HEK293 (cell line): ENCODE results near the gene POLR3A.

Source experiments
- BCL11B ChIP-seq: fragments of 450-650 bp; formaldehyde crosslinking; IDR thresholded peaks from 2 replicates; pipeline ENCODE4 v1.5.1; 2016; ENCODE audit warnings: low read depth, missing biosample characterization, missing genetic modification characterization
- MZF1 ChIP-seq: fragments of 450-650 bp; formaldehyde crosslinking; IDR thresholded peaks from 2 replicates; pipeline ENCODE4 v1.5.1; 2017; ENCODE audit warnings: missing biosample characterization, missing genetic modification characterization, borderline replicate concordance
- OSR2 ChIP-seq: fragments of 450-650 bp; formaldehyde crosslinking; IDR thresholded peaks from 2 replicates; pipeline ENCODE4 v1.5.1; 2016; ENCODE audit warnings: missing biosample characterization, missing genetic modification characterization
- PATZ1 ChIP-seq: fragments of 450-650 bp; formaldehyde crosslinking; IDR thresholded peaks from 2 replicates; pipeline ENCODE4 v1.5.1; 2016; ENCODE audit warnings: missing biosample characterization, missing genetic modification characterization
- SALL2 ChIP-seq: fragments of 450-650 bp; formaldehyde crosslinking; IDR thresholded peaks from 2 replicates; pipeline ENCODE4 v1.5.0; 2017; ENCODE audit warnings: missing biosample characterization, mild to moderate bottlenecking, missing genetic modification characterization, borderline replicate concordance
- YY2 ChIP-seq: fragments of 450-650 bp; formaldehyde crosslinking; IDR thresholded peaks from 2 replicates; pipeline ENCODE4 v1.5.1; 2016; ENCODE audit warnings: missing biosample characterization, missing genetic modification characterization
- ZNF146 ChIP-seq: fragments of 450-650 bp; formaldehyde crosslinking; IDR thresholded peaks from 2 replicates; pipeline ENCODE4 v1.5.1; 2016; ENCODE audit warnings: missing biosample characterization, missing genetic modification characterization
- ZNF157 ChIP-seq: fragments of 450-650 bp; formaldehyde crosslinking; IDR thresholded peaks from 2 replicates; pipeline ENCODE4 v1.5.1; 2016; ENCODE audit warnings: missing biosample characterization, missing genetic modification characterization
- ZNF2 ChIP-seq: fragments of 450-650 bp; formaldehyde crosslinking; IDR thresholded peaks from 2 replicates; pipeline ENCODE4 v1.5.1; 2016; ENCODE audit warnings: missing biosample characterization, missing genetic modification characterization
- ZNF202 ChIP-seq: fragments of 450-650 bp; formaldehyde crosslinking; IDR thresholded peaks from 2 replicates; pipeline ENCODE4 v1.5.1; 2016; ENCODE audit warnings: missing biosample characterization, missing genetic modification characterization, borderline replicate concordance
- ZNF24 ChIP-seq: fragments of 450-650 bp; formaldehyde crosslinking; IDR thresholded peaks from 2 replicates; pipeline ENCODE4 v1.5.1; 2016; ENCODE audit warnings: missing biosample characterization, missing genetic modification characterization
- ZNF274 ChIP-seq, 2 experiments: fragments of 200-500 bp in 1 of 2; fragments of 450-650 bp in 1 of 2; sonication (Bioruptor generic) in 1 of 2; formaldehyde crosslinking in 1 of 2; IDR thresholded peaks; 2 replicates each; pipeline versions ENCODE4 v1.5.1 to v1.6.1; 2014 to 2016; ENCODE audit warnings: borderline replicate concordance in 1 of 2, inconsistent platforms in 1 of 2, low read length in 1 of 2, missing biosample characterization in 1 of 2, missing genetic modification characterization in 1 of 2
- ZNF292 ChIP-seq: fragments of 450-650 bp; formaldehyde crosslinking; IDR thresholded peaks from 2 replicates; pipeline ENCODE4 v1.5.1; 2016; ENCODE audit warnings: low read depth, missing biosample characterization, missing genetic modification characterization, borderline replicate concordance
- ZNF302 ChIP-seq: fragments of 450-650 bp; formaldehyde crosslinking; IDR thresholded peaks from 2 replicates; pipeline ENCODE4 v1.5.1; 2016; ENCODE audit warnings: missing biosample characterization, missing genetic modification characterization, low read depth
- ZNF311 ChIP-seq: fragments of 450-650 bp; formaldehyde crosslinking; IDR thresholded peaks from 2 replicates; pipeline ENCODE4 v1.5.1; 2017; ENCODE audit warnings: missing biosample characterization, missing genetic modification characterization, borderline replicate concordance
- ZNF324 ChIP-seq: fragments of 450-650 bp; formaldehyde crosslinking; IDR thresholded peaks from 2 replicates; pipeline ENCODE4 v1.5.1; 2016; ENCODE audit warnings: missing biosample characterization, missing genetic modification characterization
- ZNF548 ChIP-seq: fragments of 450-650 bp; formaldehyde crosslinking; IDR thresholded peaks from 2 replicates; pipeline ENCODE4 v1.5.1; 2016; ENCODE audit warnings: missing biosample characterization, missing genetic modification characterization
- ZNF561 ChIP-seq: fragments of 450-650 bp; IDR thresholded peaks from 2 replicates; pipeline ENCODE4 v1.5.1; 2018; ENCODE audit warnings: missing biosample characterization, missing genetic modification characterization, borderline replicate concordance
- TF ChIP-seq, protein P1 (sequence below): fragments of 450-650 bp; formaldehyde crosslinking; IDR thresholded peaks from 2 replicates; pipeline ENCODE4 v1.5.1; 2016; ENCODE audit warnings: missing biosample characterization, missing genetic modification characterization
- TF ChIP-seq, protein P2 (sequence below): fragments of 450-650 bp; formaldehyde crosslinking; IDR thresholded peaks from 2 replicates; pipeline ENCODE4 v1.5.0; 2017; ENCODE audit warnings: missing biosample characterization, missing genetic modification characterization, borderline replicate concordance
- TF ChIP-seq, protein P3 (sequence below): fragments of 450-650 bp; formaldehyde crosslinking; IDR thresholded peaks from 2 replicates; pipeline ENCODE4 v1.5.1; 2016; ENCODE audit warnings: missing biosample characterization, missing genetic modification characterization
- TF ChIP-seq, protein P4 (sequence below): fragments of 450-650 bp; formaldehyde crosslinking; IDR thresholded peaks from 2 replicates; pipeline ENCODE4 v1.5.1; 2017; ENCODE audit warnings: missing biosample characterization, missing genetic modification characterization
- TF ChIP-seq, protein P5 (sequence below): fragments of 450-650 bp; formaldehyde crosslinking; IDR thresholded peaks from 2 replicates; pipeline ENCODE4 v1.5.1; 2016; ENCODE audit warnings: missing biosample characterization, missing genetic modification characterization
- TF ChIP-seq, protein P6 (sequence below): fragments of 450-650 bp; formaldehyde crosslinking; IDR thresholded peaks from 2 replicates; pipeline ENCODE4 v1.5.1; 2016; ENCODE audit warnings: missing biosample characterization, missing genetic modification characterization

Gene POLR3A

DNA sequence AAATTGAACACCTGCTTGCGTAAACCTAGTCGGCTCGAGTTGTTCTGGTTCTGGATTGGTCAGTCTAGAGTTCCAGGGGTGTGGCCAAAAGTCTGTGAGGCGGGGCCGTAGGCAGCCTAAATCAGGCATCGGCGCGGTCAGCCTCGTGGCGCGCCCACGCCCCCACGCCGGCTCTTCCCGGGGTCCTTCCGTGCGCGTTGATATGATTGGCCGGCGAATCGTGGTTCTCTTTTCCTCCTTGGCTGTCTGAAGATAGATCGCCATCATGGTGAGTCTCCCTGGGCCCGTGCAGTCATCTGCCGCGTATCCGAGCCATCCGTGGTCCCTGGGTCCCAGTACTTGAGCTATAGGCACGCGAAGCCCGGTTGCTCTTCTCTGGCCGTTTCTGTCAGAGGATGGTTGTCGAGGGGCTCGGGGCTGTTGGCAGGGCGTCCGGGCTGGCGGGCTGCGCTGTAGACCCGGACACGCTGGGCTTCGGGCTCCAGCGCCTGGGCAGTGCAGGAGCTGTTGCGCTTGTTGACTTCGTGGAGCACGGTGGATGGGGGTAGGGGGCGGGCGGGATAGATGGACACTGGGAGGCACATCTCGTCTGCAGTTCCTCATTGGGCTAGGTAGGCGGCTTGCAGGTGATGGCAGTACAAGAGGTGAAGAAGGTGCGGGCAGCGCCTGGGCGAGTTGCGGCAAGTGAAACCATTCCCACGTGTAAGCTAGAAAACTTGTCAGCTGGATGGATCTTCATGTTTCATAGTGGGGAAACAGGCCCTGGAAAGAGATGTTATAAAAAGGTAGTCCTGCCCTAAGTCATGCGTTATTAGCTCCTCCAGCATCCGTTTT is 4.5 kb upstream of the POLR3A start, which contains the start of gene RPS24 (continued):
- TF ChIP-seq ZNF202 (no peak), ZNF157 (tag by site-specific recombination) (no peak), BCL11B (tag by site-specific recombination) (no peak), ZNF561 (no peak), ZNF548 (tag by site-specific recombination) (no peak), ZNF292 (tag by site-specific recombination) (no peak), ZNF2 (tag by site-specific recombination) (peak; percentile 95), ZNF324 (tag by site-specific recombination) (peak; percentile 75; the same call in 1 of the 2 replicates), ZNF146 (tag by site-specific recombination) (no peak; the same call in 1 of the 2 replicates), ZNF311 (tag by site-specific recombination) (no peak), OSR2 (tag by site-specific recombination) (no peak), ZNF274 (IDR thresholded peaks at IDR 0.05; ENCODE audit: low read length) (no peak), ZNF274 (tag by site-specific recombination; IDR thresholded peaks at IDR 0.05; ENCODE audit: borderline replicate concordance) (no peak), SALL2 (tag by site-specific recombination) (no peak), ZNF24 (tag by site-specific recombination) (0 out of 2 replicates have a peak, but pooled peaks have one; percentile 71), YY2 (tag by site-specific recombination) (no peak; the same call in none of the 2 replicates), MZF1 (tag by site-specific recombination) (no peak), PATZ1 (tag by site-specific recombination) (peak; percentile 36), ZNF302 (tag by site-specific recombination) (no peak)
- TF ChIP-seq, protein P1, sequence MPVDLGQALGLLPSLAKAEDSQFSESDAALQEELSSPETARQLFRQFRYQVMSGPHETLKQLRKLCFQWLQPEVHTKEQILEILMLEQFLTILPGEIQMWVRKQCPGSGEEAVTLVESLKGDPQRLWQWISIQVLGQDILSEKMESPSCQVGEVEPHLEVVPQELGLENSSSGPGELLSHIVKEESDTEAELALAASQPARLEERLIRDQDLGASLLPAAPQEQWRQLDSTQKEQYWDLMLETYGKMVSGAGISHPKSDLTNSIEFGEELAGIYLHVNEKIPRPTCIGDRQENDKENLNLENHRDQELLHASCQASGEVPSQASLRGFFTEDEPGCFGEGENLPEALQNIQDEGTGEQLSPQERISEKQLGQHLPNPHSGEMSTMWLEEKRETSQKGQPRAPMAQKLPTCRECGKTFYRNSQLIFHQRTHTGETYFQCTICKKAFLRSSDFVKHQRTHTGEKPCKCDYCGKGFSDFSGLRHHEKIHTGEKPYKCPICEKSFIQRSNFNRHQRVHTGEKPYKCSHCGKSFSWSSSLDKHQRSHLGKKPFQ (tag by site-specific recombination) = no peak
- TF ChIP-seq, protein P2, sequence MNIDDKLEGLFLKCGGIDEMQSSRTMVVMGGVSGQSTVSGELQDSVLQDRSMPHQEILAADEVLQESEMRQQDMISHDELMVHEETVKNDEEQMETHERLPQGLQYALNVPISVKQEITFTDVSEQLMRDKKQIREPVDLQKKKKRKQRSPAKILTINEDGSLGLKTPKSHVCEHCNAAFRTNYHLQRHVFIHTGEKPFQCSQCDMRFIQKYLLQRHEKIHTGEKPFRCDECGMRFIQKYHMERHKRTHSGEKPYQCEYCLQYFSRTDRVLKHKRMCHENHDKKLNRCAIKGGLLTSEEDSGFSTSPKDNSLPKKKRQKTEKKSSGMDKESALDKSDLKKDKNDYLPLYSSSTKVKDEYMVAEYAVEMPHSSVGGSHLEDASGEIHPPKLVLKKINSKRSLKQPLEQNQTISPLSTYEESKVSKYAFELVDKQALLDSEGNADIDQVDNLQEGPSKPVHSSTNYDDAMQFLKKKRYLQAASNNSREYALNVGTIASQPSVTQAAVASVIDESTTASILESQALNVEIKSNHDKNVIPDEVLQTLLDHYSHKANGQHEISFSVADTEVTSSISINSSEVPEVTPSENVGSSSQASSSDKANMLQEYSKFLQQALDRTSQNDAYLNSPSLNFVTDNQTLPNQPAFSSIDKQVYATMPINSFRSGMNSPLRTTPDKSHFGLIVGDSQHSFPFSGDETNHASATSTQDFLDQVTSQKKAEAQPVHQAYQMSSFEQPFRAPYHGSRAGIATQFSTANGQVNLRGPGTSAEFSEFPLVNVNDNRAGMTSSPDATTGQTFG = no peak
- TF ChIP-seq, protein P3, sequence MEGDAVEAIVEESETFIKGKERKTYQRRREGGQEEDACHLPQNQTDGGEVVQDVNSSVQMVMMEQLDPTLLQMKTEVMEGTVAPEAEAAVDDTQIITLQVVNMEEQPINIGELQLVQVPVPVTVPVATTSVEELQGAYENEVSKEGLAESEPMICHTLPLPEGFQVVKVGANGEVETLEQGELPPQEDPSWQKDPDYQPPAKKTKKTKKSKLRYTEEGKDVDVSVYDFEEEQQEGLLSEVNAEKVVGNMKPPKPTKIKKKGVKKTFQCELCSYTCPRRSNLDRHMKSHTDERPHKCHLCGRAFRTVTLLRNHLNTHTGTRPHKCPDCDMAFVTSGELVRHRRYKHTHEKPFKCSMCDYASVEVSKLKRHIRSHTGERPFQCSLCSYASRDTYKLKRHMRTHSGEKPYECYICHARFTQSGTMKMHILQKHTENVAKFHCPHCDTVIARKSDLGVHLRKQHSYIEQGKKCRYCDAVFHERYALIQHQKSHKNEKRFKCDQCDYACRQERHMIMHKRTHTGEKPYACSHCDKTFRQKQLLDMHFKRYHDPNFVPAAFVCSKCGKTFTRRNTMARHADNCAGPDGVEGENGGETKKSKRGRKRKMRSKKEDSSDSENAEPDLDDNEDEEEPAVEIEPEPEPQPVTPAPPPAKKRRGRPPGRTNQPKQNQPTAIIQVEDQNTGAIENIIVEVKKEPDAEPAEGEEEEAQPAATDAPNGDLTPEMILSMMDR = no peak
- TF ChIP-seq, protein P4, sequence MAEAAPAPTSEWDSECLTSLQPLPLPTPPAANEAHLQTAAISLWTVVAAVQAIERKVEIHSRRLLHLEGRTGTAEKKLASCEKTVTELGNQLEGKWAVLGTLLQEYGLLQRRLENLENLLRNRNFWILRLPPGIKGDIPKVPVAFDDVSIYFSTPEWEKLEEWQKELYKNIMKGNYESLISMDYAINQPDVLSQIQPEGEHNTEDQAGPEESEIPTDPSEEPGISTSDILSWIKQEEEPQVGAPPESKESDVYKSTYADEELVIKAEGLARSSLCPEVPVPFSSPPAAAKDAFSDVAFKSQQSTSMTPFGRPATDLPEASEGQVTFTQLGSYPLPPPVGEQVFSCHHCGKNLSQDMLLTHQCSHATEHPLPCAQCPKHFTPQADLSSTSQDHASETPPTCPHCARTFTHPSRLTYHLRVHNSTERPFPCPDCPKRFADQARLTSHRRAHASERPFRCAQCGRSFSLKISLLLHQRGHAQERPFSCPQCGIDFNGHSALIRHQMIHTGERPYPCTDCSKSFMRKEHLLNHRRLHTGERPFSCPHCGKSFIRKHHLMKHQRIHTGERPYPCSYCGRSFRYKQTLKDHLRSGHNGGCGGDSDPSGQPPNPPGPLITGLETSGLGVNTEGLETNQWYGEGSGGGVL (tag by site-specific recombination) = no peak
- TF ChIP-seq, protein P5, sequence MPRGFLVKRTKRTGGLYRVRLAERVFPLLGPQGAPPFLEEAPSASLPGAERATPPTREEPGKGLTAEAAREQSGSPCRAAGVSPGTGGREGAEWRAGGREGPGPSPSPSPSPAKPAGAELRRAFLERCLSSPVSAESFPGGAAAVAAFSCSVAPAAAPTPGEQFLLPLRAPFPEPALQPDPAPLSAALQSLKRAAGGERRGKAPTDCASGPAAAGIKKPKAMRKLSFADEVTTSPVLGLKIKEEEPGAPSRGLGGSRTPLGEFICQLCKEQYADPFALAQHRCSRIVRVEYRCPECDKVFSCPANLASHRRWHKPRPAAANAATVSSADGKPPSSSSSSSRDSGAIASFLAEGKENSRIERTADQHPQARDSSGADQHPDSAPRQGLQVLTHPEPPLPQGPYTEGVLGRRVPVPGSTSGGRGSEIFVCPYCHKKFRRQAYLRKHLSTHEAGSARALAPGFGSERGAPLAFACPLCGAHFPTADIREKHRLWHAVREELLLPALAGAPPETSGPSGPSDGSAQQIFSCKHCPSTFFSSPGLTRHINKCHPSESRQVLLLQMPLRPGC (tag by site-specific recombination) = no peak
- TF ChIP-seq, protein P6, sequence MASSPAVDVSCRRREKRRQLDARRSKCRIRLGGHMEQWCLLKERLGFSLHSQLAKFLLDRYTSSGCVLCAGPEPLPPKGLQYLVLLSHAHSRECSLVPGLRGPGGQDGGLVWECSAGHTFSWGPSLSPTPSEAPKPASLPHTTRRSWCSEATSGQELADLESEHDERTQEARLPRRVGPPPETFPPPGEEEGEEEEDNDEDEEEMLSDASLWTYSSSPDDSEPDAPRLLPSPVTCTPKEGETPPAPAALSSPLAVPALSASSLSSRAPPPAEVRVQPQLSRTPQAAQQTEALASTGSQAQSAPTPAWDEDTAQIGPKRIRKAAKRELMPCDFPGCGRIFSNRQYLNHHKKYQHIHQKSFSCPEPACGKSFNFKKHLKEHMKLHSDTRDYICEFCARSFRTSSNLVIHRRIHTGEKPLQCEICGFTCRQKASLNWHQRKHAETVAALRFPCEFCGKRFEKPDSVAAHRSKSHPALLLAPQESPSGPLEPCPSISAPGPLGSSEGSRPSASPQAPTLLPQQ (tag by site-specific recombination) = peak; percentile 68
